GM23338 (cell line): Measurements from ENCODE around the gene NCKAP5. TPM values are rescaled to one million over a fixed set of nuclear protein-coding genes. Genes with fewer than 3 reads are reported as not detected.

ENCODE experiments used
- ATAC-seq: fragments of 200-7000 bp; cut with Tn5 transposase; 3 replicates; pipeline ENCODE4 v1.9.1; 2020
- DNase-seq: peaks from one replicate; pipeline ENCODE4 v3.0.0-alpha.2; 2015; ENCODE audit warnings: low spot score
- H2AFZ ChIP-seq: fragments of 200-600 bp; sonication (generic); 2 replicates; pipeline ENCODE4 v1.8.0; 2016; ENCODE audit warnings: antibody characterized with exemption, mild to moderate bottlenecking, moderate library complexity
- H3F3A ChIP-seq: fragments of 200-600 bp; sonication (generic); replicated peaks from 2 replicates; pipeline ENCODE4 v1.8.0; 2017; ENCODE audit warnings: antibody characterized with exemption, mixed run types, low read depth
- H3K27ac ChIP-seq: fragments of 200-600 bp; sonication (generic); 2 replicates; pipeline ENCODE4 v1.6.1; 2016; ENCODE audit warnings: low read depth
- H3K27me3 ChIP-seq: fragments of 200-600 bp; sonication (generic); 2 replicates; pipeline ENCODE4 v1.8.0; 2016; ENCODE audit warnings: mild to moderate bottlenecking, mixed run types, moderate library complexity; ENCODE audit not compliant: insufficient read depth
- H3K36me3 ChIP-seq: fragments of 200-600 bp; sonication (generic); 2 replicates; pipeline ENCODE4 v1.8.0; 2016; ENCODE audit warnings: mild to moderate bottlenecking; ENCODE audit not compliant: insufficient read depth
- H3K4me1 ChIP-seq: fragments of 200-600 bp; sonication (generic); 2 replicates; pipeline ENCODE4 v1.8.0; 2016; ENCODE audit warnings: mild to moderate bottlenecking, moderate library complexity; ENCODE audit not compliant: insufficient read depth
- H3K4me2 ChIP-seq: fragments of 200-600 bp; sonication (generic); 2 replicates; pipeline ENCODE4 v1.7.1; 2017; ENCODE audit warnings: mixed run types
- H3K4me3 ChIP-seq: fragments of 200-600 bp; sonication (generic); 2 replicates; pipeline ENCODE4 v1.6.1; 2016; ENCODE audit warnings: mixed run types
- H3K79me2 ChIP-seq: fragments of 200-600 bp; sonication (generic); replicated peaks from 2 replicates; pipeline ENCODE4 v1.8.0; 2017; ENCODE audit warnings: mild to moderate bottlenecking; ENCODE audit not compliant: insufficient read depth
- H3K9me2 ChIP-seq: fragments of 200-600 bp; sonication (generic); 2 replicates; pipeline ENCODE4 v1.8.0; 2017; ENCODE audit not compliant: insufficient read depth
- H4K20me1 ChIP-seq: fragments of 200-600 bp; sonication (generic); replicated peaks from 2 replicates; pipeline ENCODE4 v1.8.0; 2017; ENCODE audit warnings: mild to moderate bottlenecking; ENCODE audit not compliant: insufficient read depth
- H3K27ac Mint-ChIP-seq: 2 replicates; pipeline ENCODE4 v1.8.0; 2020; ENCODE audit warnings: inconsistent platforms, mild to moderate bottlenecking, moderate library complexity, mixed read lengths
- H3K27me3 Mint-ChIP-seq: 3 replicates; pipeline ENCODE4 v1.8.0; 2022; ENCODE audit warnings: low read depth, mild to moderate bottlenecking, moderate library complexity, mixed read lengths, inconsistent platforms; ENCODE audit not compliant: insufficient read depth, poor library complexity
- H3K36me3 Mint-ChIP-seq: 3 replicates; pipeline ENCODE4 v1.8.0; 2021; ENCODE audit warnings: low read depth, mild to moderate bottlenecking, inconsistent platforms, moderate library complexity, mixed read lengths
- H3K4me1 Mint-ChIP-seq: 3 replicates; pipeline ENCODE4 v1.8.0; 2020; ENCODE audit warnings: mild to moderate bottlenecking, inconsistent platforms, mixed read lengths
- H3K4me3 Mint-ChIP-seq: 3 replicates; pipeline ENCODE4 v1.8.0; 2021; ENCODE audit warnings: moderate library complexity, mild to moderate bottlenecking, inconsistent platforms, mixed read lengths
- H3K9me3 Mint-ChIP-seq: 3 replicates; pipeline ENCODE4 v1.8.0; 2020; ENCODE audit warnings: moderate library complexity, mild to moderate bottlenecking, inconsistent platforms, mixed read lengths
- CREB1 ChIP-seq: fragments of 250-450 bp; sonication (Bioruptor Pico); IDR thresholded peaks from 2 replicates; pipeline ENCODE4 v1.5.0; 2020; ENCODE audit warnings: low read depth, mild to moderate bottlenecking, moderate library complexity
- CTCF ChIP-seq, 2 experiments: fragments of 200-600 bp in 1 of 2; sonication (generic) in 1 of 2; conservative IDR thresholded peaks; 2 replicates each; pipeline versions ENCODE4 v1.5.1 to v1.6.1; 2016 to 2017; ENCODE audit warnings: antibody characterized with exemption in 2 of 2, low read depth in 2 of 2, mild to moderate bottlenecking in 2 of 2, moderate library complexity in 1 of 2
- EZH2 ChIP-seq: fragments of 200-600 bp; sonication (generic); IDR thresholded peaks from one replicate; pipeline ENCODE4 v1.8.0; 2017; ENCODE audit warnings: antibody characterized with exemption, mild to moderate bottlenecking, low read depth; ENCODE audit not compliant: unreplicated experiment
- EZH2phosphoT487 ChIP-seq: fragments of 200-600 bp; sonication (generic); IDR thresholded peaks from one replicate; pipeline ENCODE4 v1.8.1; 2018; ENCODE audit warnings: antibody characterized with exemption; ENCODE audit not compliant: unreplicated experiment
- JUNB ChIP-seq: IDR thresholded peaks from one replicate; pipeline ENCODE4 v1.6.1; 2016; ENCODE audit warnings: antibody characterized with exemption; ENCODE audit not compliant: unreplicated experiment
- POLR2AphosphoS5 ChIP-seq: IDR thresholded peaks from 2 replicates; pipeline ENCODE4 v1.6.1; 2016; ENCODE audit warnings: antibody characterized with exemption, low read depth
- STAT1 ChIP-seq: IDR thresholded peaks from one replicate; pipeline ENCODE4 v1.6.1; 2016; ENCODE audit warnings: antibody characterized with exemption; ENCODE audit not compliant: unreplicated experiment
- ZNF114 ChIP-seq: fragments of 250-450 bp; sonication (Bioruptor Pico); IDR thresholded peaks from 2 replicates; pipeline ENCODE4 v1.5.0; 2020; ENCODE audit warnings: mild to moderate bottlenecking, moderate library complexity
- ZNF331 ChIP-seq: fragments of 250-450 bp; sonication (Bioruptor Pico); IDR thresholded peaks from 2 replicates; pipeline ENCODE4 v1.5.0; 2020; ENCODE audit warnings: low read depth, mild to moderate bottlenecking, moderate library complexity
- polyA plus RNA-seq: library from polyadenylated mRNA; unstranded; fragments of >200 nt; fragmentation: Nextera tagmentation; extraction: Ambion mirVana; gene quantifications from 2 replicates; pipeline ENCODE4 v1.2.1, GENCODE V29; 2016
- total RNA-seq: library from RNA; depleted of rRNA; stranded (reverse); fragments of >200 nt; shearing (Covaris generic); gene quantifications from 2 replicates; pipeline ENCODE4 v1.2.3, GENCODE V29; 2014
- TF ChIP-seq, protein P1 (sequence below): IDR thresholded peaks from 2 replicates; pipeline ENCODE4 v1.6.1; 2016; ENCODE audit warnings: antibody characterized with exemption
- TF ChIP-seq, protein P2 (sequence below): IDR thresholded peaks from one replicate; pipeline ENCODE4 v1.6.1; 2018; ENCODE audit warnings: antibody characterized with exemption; ENCODE audit not compliant: unreplicated experiment

Gene NCKAP5
- total and polyA plus RNA-seq, 2 experiments from 2014 or later, result 0.34 to 0.73 TPM

DNA sequence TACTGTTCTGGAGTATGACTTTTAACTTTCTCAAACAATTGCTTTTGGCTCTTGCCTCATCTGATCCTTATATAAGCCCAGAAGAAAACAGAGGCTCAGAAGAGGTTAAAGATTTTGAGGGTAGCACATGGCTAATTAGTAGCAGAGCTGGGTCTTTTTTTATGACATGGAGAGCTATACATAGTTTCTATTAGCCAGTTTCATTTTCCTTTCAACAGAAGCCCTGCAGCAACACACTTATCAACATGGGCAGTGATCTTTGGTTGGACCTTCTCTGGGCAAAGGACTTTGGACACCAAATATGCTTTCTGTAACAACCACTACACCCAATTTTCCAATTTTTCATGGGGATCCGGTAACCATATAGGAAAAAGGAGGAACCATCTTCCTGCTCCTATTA is 64.9 kb downstream of the NCKAP5 start (continued):
- TF ChIP-seq EZH2phosphoT487 (no peak), EZH2 (no peak), CTCF (conservative IDR thresholded peaks at IDR 0.05; ENCODE audit: low read depth in 2 of 2) (no peak), POLR2AphosphoS5 (no peak), JUNB (no peak)
- TF ChIP-seq, protein P1, sequence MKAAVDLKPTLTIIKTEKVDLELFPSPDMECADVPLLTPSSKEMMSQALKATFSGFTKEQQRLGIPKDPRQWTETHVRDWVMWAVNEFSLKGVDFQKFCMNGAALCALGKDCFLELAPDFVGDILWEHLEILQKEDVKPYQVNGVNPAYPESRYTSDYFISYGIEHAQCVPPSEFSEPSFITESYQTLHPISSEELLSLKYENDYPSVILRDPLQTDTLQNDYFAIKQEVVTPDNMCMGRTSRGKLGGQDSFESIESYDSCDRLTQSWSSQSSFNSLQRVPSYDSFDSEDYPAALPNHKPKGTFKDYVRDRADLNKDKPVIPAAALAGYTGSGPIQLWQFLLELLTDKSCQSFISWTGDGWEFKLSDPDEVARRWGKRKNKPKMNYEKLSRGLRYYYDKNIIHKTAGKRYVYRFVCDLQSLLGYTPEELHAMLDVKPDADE, result no peak

DNA sequence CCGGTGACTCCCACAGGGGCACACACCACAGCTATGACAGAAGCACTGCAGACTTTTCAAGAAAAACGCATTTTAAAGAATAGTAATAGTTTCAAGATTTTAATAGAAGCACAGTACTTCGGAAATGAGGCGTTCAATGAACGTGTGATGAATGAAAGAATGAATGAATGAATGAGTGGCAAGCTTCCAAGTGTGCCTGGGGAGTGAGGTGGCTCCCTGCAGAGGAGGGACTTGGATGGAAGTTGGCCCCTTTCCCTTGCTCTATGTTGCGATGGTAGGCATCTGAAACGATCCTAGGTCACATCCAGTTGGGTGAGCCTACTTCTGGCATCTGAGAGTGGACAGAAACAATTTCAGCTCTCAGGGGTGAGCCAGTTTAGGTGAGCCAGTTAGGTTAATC is 65.6 kb downstream of the NCKAP5 start:
- Histone ChIP-seq H3K27me3 (no peaks in the 10 kb centered on the region), H3K9me2 (no peaks in the 10 kb centered on the region), H3K4me1 (peaks cover 4% of the 10 kb centered on the region; the same call in 1 of the 2 replicates), H3K27ac (no peak overlapping the region), H2AFZ (no peak overlapping the region), H3K4me2 (no peak overlapping the region), H3F3A (no peaks in the 10 kb centered on the region), H3K4me3 (no peak overlapping the region), H3K36me3 (no peaks in the 10 kb centered on the region), H4K20me1 (no peaks in the 10 kb centered on the region), H3K79me2 (no peaks in the 10 kb centered on the region)
- Mint-ChIP-seq H3K4me1 (peaks cover 7% of the 10 kb centered on the region; the same call in 2 of the 3 replicates), H3K9me3 (no peaks in the 10 kb centered on the region), H3K27ac (no peak overlapping the region), H3K27me3 (no peaks in the 10 kb centered on the region), H3K36me3 (no peaks in the 10 kb centered on the region), H3K4me3 (no peak overlapping the region)
- ATAC-seq, result no peak
- no peak for DNase-seq
- TF ChIP-seq POLR2AphosphoS5 (no peak), EZH2 (no peak), EZH2phosphoT487 (no peak), CTCF (conservative IDR thresholded peaks at IDR 0.05; ENCODE audit: low read depth in 2 of 2) (no peak), CREB1 (no peak), JUNB (no peak), ZNF331 (CRISPR knock-in tag) (no peak), STAT1 (no peak), ZNF114 (no peak)
- TF ChIP-seq, protein P1, result no peak
- TF ChIP-seq, protein P2, sequence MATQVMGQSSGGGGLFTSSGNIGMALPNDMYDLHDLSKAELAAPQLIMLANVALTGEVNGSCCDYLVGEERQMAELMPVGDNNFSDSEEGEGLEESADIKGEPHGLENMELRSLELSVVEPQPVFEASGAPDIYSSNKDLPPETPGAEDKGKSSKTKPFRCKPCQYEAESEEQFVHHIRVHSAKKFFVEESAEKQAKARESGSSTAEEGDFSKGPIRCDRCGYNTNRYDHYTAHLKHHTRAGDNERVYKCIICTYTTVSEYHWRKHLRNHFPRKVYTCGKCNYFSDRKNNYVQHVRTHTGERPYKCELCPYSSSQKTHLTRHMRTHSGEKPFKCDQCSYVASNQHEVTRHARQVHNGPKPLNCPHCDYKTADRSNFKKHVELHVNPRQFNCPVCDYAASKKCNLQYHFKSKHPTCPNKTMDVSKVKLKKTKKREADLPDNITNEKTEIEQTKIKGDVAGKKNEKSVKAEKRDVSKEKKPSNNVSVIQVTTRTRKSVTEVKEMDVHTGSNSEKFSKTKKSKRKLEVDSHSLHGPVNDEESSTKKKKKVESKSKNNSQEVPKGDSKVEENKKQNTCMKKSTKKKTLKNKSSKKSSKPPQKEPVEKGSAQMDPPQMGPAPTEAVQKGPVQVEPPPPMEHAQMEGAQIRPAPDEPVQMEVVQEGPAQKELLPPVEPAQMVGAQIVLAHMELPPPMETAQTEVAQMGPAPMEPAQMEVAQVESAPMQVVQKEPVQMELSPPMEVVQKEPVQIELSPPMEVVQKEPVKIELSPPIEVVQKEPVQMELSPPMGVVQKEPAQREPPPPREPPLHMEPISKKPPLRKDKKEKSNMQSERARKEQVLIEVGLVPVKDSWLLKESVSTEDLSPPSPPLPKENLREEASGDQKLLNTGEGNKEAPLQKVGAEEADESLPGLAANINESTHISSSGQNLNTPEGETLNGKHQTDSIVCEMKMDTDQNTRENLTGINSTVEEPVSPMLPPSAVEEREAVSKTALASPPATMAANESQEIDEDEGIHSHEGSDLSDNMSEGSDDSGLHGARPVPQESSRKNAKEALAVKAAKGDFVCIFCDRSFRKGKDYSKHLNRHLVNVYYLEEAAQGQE, result no peak
